Measurements from ENCODE around the gene MRPL12. TPM values are rescaled to one million over a fixed set of nuclear protein-coding genes. Genes with fewer than 3 reads are reported as not detected.
A peak's percentile ranks its signal among the peaks of the same experiment; 100 is the strongest.

Gene MRPL12
- total RNA-seq, 1 donor from 2014 or later = 87.9 TPM

DNA sequence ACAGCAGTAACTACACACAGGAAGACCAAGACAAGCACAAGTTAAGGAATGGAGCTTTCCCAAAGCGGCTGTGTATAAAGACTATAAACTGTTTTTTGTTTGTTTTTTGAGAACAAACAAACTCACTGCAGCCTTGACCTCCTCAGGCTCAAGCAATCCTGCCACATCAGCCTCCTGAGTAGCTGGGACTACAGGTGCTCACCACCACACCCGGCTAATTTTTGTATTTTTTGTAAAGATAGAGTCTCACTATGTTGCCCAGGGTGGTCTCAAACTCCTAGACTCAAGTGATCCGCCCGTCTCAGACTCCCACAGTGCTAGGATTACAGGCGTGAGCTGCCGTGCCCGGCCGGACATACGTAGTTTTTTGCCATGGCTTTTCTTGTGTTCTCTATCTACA, 42.7 kb upstream of the MRPL12 start:
- no peak overlapping the region for H3K4me3 Mint-ChIP-seq
- TF ChIP-seq, protein P1, sequence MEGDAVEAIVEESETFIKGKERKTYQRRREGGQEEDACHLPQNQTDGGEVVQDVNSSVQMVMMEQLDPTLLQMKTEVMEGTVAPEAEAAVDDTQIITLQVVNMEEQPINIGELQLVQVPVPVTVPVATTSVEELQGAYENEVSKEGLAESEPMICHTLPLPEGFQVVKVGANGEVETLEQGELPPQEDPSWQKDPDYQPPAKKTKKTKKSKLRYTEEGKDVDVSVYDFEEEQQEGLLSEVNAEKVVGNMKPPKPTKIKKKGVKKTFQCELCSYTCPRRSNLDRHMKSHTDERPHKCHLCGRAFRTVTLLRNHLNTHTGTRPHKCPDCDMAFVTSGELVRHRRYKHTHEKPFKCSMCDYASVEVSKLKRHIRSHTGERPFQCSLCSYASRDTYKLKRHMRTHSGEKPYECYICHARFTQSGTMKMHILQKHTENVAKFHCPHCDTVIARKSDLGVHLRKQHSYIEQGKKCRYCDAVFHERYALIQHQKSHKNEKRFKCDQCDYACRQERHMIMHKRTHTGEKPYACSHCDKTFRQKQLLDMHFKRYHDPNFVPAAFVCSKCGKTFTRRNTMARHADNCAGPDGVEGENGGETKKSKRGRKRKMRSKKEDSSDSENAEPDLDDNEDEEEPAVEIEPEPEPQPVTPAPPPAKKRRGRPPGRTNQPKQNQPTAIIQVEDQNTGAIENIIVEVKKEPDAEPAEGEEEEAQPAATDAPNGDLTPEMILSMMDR (conservative IDR thresholded peaks at IDR 0.05) = no peak

DNA sequence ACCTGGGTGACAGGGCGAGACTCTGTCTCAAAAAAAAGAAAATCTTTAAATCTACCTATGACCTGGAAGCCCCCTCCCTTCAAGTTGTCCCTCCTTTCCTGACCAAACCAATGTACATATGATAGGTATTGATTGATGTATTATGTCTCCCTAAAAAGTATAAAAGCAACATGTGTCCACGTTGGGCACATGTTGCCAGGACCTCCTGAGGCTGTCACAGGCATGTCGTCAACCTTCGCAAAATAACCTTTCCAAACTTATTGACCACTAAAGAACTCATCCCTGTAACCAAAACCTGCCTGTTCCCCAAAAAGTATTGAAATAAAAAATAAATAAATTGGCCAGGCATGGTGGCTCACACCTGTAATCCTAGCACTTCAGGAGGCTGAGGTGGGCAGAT, 41.2 kb upstream of the MRPL12 start:
- no peak overlapping the region for H3K27ac Mint-ChIP-seq
- no peaks in the 10 kb centered on the region for H3K9me3 Mint-ChIP-seq
- H3K27me3 Mint-ChIP-seq = no peaks in the 10 kb centered on the region
- TF ChIP-seq, protein P1 (conservative IDR thresholded peaks at IDR 0.05) = no peak
- no peak overlapping the region for H3K4me3 Mint-ChIP-seq
- H3K4me1 Mint-ChIP-seq (ENCODE audit: unreplicated experiment) = peaks cover 6% of the 10 kb centered on the region
- H3K36me3 Mint-ChIP-seq = no peaks in the 10 kb centered on the region
- DNase-seq (ENCODE audit: extremely low spot score, unreplicated experiment) = no peak

More for the DNA sequence above, 42.7 kb upstream of the MRPL12 start:
- DNase-seq (ENCODE audit: extremely low spot score, unreplicated experiment) = no peak
- H3K36me3 Mint-ChIP-seq = no peaks in the 10 kb centered on the region
- H3K4me1 Mint-ChIP-seq (ENCODE audit: unreplicated experiment) = no peaks in the 10 kb centered on the region
- H3K9me3 Mint-ChIP-seq = no peaks in the 10 kb centered on the region
- H3K27me3 Mint-ChIP-seq = no peaks in the 10 kb centered on the region
- no peak overlapping the region for H3K27ac Mint-ChIP-seq

DNA sequence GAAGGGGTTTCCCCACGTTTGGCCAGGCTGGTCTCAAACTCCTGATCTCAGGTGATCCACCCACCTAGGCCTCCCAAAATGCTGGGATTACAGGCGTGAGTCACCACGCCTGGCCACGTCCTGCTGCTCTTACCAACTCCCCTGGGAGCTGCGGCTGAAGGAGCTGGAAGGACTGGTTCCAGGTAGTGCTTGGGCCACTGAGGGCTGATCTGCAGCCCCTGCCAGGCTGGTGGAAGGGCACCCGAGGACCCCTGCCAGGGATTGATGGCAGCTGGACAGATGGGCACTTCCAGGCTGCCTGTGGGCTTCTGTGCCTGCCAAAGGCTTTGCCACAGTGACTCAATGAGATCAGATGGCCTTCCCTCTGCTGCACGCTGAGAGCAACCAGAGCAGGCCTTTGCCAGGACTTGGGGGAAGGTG, 39.1 kb upstream of the MRPL12 start:
- H3K27me3 Mint-ChIP-seq = no peaks in the 10 kb centered on the region
- no peak overlapping the region for H3K4me3 Mint-ChIP-seq
- H3K9me3 Mint-ChIP-seq = no peaks in the 10 kb centered on the region
- H3K4me1 Mint-ChIP-seq (ENCODE audit: unreplicated experiment) = peaks cover 17% of the 10 kb centered on the region
- TF ChIP-seq, protein P1 (conservative IDR thresholded peaks at IDR 0.05) = no peak
- DNase-seq (ENCODE audit: extremely low spot score, unreplicated experiment) = no peak
- peaks cover 3% of the 10 kb centered on the region for H3K36me3 Mint-ChIP-seq
- no peak overlapping the region for H3K27ac Mint-ChIP-seq

DNA sequence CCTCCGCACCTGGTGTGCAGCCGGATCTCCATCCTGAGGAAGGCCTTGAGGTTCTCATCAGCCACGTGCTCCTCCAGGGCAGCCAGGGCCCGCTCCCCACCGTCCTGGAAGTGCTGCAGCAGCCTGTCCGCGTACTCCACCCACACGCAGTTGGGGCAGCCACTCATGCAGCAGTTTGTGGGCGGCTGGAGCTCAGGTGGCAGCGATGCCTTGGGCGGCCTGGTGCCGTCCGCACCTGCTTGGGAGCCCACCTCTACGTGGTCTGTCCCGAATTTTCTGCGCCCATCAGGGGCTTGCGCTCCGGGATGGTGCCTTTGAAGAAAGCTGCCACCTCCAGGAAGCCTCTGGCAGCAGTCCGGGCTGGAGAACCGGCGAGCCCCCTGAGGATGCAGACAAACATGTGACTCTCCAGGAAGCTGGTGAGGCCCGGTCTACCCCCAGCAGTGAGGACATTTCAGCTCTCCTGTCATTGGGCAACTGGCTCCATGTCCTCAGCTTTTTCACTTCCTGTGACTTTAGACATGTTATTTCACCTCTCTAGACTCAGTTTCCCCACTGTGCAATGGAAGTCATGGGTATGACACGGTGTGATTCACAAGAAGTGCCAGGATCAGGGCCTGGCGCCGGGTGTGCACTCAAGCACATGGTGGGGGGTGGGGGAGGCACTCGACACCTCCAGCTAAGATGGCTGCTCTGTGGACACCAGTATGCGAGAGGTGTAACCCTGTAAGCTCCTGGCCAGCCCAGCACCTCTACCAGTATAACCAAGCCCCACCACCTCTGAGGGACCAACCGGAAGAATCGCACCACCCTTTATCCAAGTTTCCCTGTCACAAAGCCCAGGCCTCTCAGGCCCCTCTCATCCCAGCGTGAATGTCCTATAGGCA, 37.7 kb upstream of the MRPL12 start:
- DNase-seq (ENCODE audit: extremely low spot score, unreplicated experiment) = no peak
- Mint-ChIP-seq H3K36me3 (peaks cover 3% of the 10 kb centered on the region), H3K4me1 (ENCODE audit: unreplicated experiment) (peaks cover 17% of the 10 kb centered on the region), H3K27me3 (no peaks in the 10 kb centered on the region), H3K9me3 (no peaks in the 10 kb centered on the region), H3K27ac (peak overlapping the region; percentile 86), H3K4me3 (peak overlapping the region; percentile 96)
- TF ChIP-seq, protein P1 (conservative IDR thresholded peaks at IDR 0.05) = no peak

DNA sequence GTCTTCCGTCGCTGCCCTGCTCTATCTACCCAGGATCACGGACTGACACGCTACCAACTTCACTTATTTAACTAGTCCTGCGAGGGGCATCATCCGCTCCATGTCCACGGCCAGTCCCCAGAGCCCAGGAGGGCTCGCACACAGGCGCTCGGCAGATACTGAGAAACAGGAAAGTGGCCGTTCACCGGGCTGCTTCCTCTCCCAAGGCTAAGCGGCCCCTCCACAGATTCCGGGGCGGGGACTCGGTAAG, 37.1 kb upstream of the MRPL12 start:
- TF ChIP-seq, protein P1 (conservative IDR thresholded peaks at IDR 0.05) = no peak
- Mint-ChIP-seq H3K27me3 (no peaks in the 10 kb centered on the region), H3K36me3 (peaks cover 3% of the 10 kb centered on the region), H3K27ac (peak overlapping the region; percentile 86), H3K9me3 (no peaks in the 10 kb centered on the region), H3K4me1 (ENCODE audit: unreplicated experiment) (peaks cover 17% of the 10 kb centered on the region), H3K4me3 (peak overlapping the region; percentile 96)
- DNase-seq (ENCODE audit: extremely low spot score, unreplicated experiment) = no peak

Measured in type B pancreatic cell (in vitro differentiated cells).